Measurements from ENCODE around the gene STAB2. TPM values are rescaled to one million over a fixed set of nuclear protein-coding genes. Genes with fewer than 3 reads are reported as not detected.

Gene STAB2
- total and polyA plus RNA-seq, 2 of the 8 experiments (the other 6 are each of a cell fraction or from before 2014, with no cell fraction given) = not detected

DNA sequence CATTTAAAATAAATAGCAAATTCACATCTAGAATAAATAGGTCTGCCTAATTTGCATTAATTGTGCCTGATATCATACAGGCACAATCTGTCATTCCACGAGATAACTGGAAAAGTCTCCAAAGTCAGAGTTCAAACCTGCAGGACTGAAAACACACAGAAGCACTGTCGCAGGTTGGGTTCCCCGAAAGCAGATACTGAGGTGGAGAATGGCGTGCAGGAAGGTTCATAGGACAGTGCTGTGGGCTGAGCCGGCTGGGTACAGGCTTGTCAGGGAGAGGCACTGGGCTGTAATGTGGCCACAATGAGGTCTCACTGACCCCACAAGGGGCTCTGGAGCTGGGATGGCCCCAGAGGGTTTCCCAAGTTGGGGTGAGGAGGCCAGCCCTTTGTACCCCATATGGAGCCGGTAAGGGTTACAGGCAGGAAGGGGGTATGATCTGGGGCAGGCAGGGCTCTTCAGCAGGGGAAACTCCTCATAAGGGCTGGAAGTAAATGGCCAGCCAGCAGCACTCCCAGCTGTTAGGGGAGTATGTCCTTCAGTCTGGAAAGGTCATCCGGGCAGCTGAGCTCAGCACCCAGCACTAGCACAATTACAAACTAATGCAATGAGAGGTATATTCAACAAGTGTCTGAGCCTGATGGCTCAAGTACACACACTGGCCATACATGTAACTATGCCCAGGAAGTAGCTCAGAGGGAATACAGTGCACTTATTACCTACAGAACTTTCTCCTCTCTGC, 185.5 kb downstream of the STAB2 start (continued):
- no peak for TF ChIP-seq CREB1 (IDR thresholded peaks at IDR 0.05)
- no peak for TF ChIP-seq BACH1 (IDR thresholded peaks at IDR 0.05; ENCODE audit: low read length)
